ENCODE results near the gene CABS1.

DNA sequence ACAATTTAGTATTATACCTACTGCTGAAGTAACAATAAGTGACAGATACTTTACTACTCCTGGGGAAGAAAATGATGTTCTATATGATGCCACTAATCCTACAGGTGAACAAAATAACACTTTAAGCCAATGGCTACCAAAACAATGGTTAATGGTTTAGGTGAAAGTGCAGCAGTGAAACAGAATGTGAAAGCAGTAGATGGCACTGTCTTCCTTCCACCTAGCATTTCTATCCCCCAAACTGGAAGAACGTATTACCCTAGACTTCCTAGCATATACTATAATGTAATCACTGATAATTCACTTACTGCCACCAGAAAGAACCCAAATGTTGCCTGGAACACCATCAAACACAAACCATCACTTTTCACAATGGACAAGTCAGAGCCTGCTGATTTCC is 18.9 kb upstream of the CABS1 start:
- TF ChIP-seq SP1 (IDR thresholded peaks at IDR 0.05; ENCODE audit: low read depth, low read length) (no peak), ZNF274 (IDR thresholded peaks at IDR 0.05; ENCODE audit: borderline replicate concordance, extremely low read depth, low read length) (no peak), TAF7 (optimal IDR thresholded peaks at IDR 0.05; ENCODE audit: borderline replicate concordance, low read depth, low read length) (no peak), JUND (IDR thresholded peaks at IDR 0.05; ENCODE audit: low read length) (no peak)
